Activated CD8-positive, alpha-beta memory T cell treated with anti-CD3 and anti-CD28 coated beads, Interleukin-2, amount 10 ng/mL, durations not matched to agents 7 days and 5 days (primary cell): ENCODE results near the gene PHF2. TPM values are rescaled to one million over a fixed set of nuclear protein-coding genes. Genes with fewer than 3 reads are reported as not detected.
A peak's percentile ranks its signal among the peaks of the same experiment; 100 is the strongest.

Experiments
- ATAC-seq: fragments of 150-1000 bp; cut with Tn5 transposase; one replicate; pipeline ENCODE4 v1.10.0; 2021; ENCODE audit warnings: moderate library complexity
- CTCF ChIA-PET: fragments of 350-600 bp; sonication (Branson Sonifier 250); formaldehyde crosslinking; loops from one replicate; lab custom pipeline; 2021; ENCODE audit warnings: antibody characterized with exemption; lab: Charles Lee
- DNase-seq: peaks from one replicate; pipeline ENCODE4 v3.0.0-alpha.2; 2020
- H3K27ac Mint-ChIP-seq: one replicate; pipeline ENCODE4 v1.8.0; 2021; ENCODE audit warnings: mild to moderate bottlenecking, mixed read lengths
- H3K27me3 Mint-ChIP-seq: one replicate; pipeline ENCODE4 v1.8.0; 2021; ENCODE audit warnings: mixed read lengths
- H3K36me3 Mint-ChIP-seq: one replicate; pipeline ENCODE4 v1.8.0; 2021; ENCODE audit warnings: mild to moderate bottlenecking, mixed read lengths
- H3K4me1 Mint-ChIP-seq: one replicate; pipeline ENCODE4 v1.8.0; 2021; ENCODE audit warnings: mixed read lengths
- H3K4me3 Mint-ChIP-seq: one replicate; pipeline ENCODE4 v1.8.0; 2021; ENCODE audit warnings: mild to moderate bottlenecking, moderate library complexity, mixed read lengths
- H3K9me3 Mint-ChIP-seq: one replicate; pipeline ENCODE4 v1.8.0; 2022; ENCODE audit warnings: low read depth, mixed read lengths
- total RNA-seq, 2 experiments: library from RNA; stranded (reverse); gene quantifications; one replicate each; pipeline ENCODE4 v1.2.3, GENCODE V29; 2021

Gene PHF2
- total RNA-seq, 2 experiments from 2014 or later, result 25.1 to 26.3 TPM

- CTCF ChIA-PET, result interaction anchor here (2.8 kb wide), 1 partner anchor 11 kb away, joined by 13 read pairs; no protein-coding TSS in a partner anchor
- no peaks in the 10 kb centered on the region for H3K27me3 Mint-ChIP-seq
- no peak for ATAC-seq
- DNase-seq, result no peak
- no peaks in the 10 kb centered on the region for H3K9me3 Mint-ChIP-seq
- H3K4me3 Mint-ChIP-seq, result no peak overlapping the region
- peaks cover 51% of the 10 kb centered on the region for H3K36me3 Mint-ChIP-seq
- H3K27ac Mint-ChIP-seq, result no peak overlapping the region
- H3K4me1 Mint-ChIP-seq, result no peaks in the 10 kb centered on the region
These were observed 21.0 kb upstream of the PHF2 start for GRCh38 chr9:93555370-93555769.

GRCh38 chr9:93557366-93558137 is 18.8 kb upstream of the PHF2 start:
- CTCF ChIA-PET, result interaction anchor here (2.8 kb wide), 1 partner anchor 9 kb away, joined by 13 read pairs; no protein-coding TSS in a partner anchor
- no peaks in the 10 kb centered on the region for H3K27me3 Mint-ChIP-seq
- no peaks in the 10 kb centered on the region for H3K4me1 Mint-ChIP-seq
- H3K4me3 Mint-ChIP-seq, result no peak overlapping the region
- peaks cover 48% of the 10 kb centered on the region for H3K36me3 Mint-ChIP-seq
- no peak overlapping the region for H3K27ac Mint-ChIP-seq
- ATAC-seq, result no peak
- no peaks in the 10 kb centered on the region for H3K9me3 Mint-ChIP-seq
- no peak for DNase-seq

- CTCF ChIA-PET, result interaction anchor here (2.2 kb wide), 1 partner anchor 105 kb away, joined by 6 read pairs; the partner anchor contains the start of gene FAM120AOS
- H3K27me3 Mint-ChIP-seq, result no peaks in the 10 kb centered on the region
These were observed 17.9 kb upstream of the PHF2 start for GRCh38 chr9:93558503-93558902.

GRCh38 chr9:93560991-93561390 is 15.4 kb upstream of the PHF2 start:
- no peak for DNase-seq
- CTCF ChIA-PET, result interaction anchor here (0.9 kb wide), 2 partner anchors 19 to 216 kb away, joined by 3 read pairs; no protein-coding TSS in a partner anchor
- Mint-ChIP-seq H3K9me3 (no peaks in the 10 kb centered on the region), H3K27me3 (no peaks in the 10 kb centered on the region), H3K4me1 (peaks cover 16% of the 10 kb centered on the region), H3K4me3 (no peak overlapping the region), H3K36me3 (peaks cover 58% of the 10 kb centered on the region), H3K27ac (no peak overlapping the region)
- no peak for ATAC-seq

More at GRCh38 chr9:93558503-93558902, 17.9 kb upstream of the PHF2 start:
- Mint-ChIP-seq H3K27ac (no peak overlapping the region), H3K4me1 (no peaks in the 10 kb centered on the region), H3K4me3 (no peak overlapping the region), H3K36me3 (peaks cover 48% of the 10 kb centered on the region), H3K9me3 (no peaks in the 10 kb centered on the region)
- ATAC-seq, result no peak
- DNase-seq, result no peak

GRCh38 chr9:93562157-93562556 is 14.2 kb upstream of the PHF2 start:
- ATAC-seq, result no peak
- Mint-ChIP-seq H3K27me3 (no peaks in the 10 kb centered on the region), H3K4me3 (no peak overlapping the region), H3K27ac (no peak overlapping the region), H3K36me3 (peaks cover 55% of the 10 kb centered on the region), H3K4me1 (peaks cover 22% of the 10 kb centered on the region), H3K9me3 (no peaks in the 10 kb centered on the region)
- DNase-seq, result no peak
- CTCF ChIA-PET, result no interaction called here

- ATAC-seq (no peak), DNase-seq (no peak)
- Mint-ChIP-seq H3K27ac (no peak overlapping the region), H3K4me3 (no peak overlapping the region), H3K36me3 (peaks cover 33% of the 10 kb centered on the region), H3K9me3 (no peaks in the 10 kb centered on the region), H3K27me3 (no peaks in the 10 kb centered on the region), H3K4me1 (peaks cover 28% of the 10 kb centered on the region)
- CTCF ChIA-PET, result interaction anchor here (0.8 to 2.1 kb wide), 9 partner anchors 9 to 894 kb away, joined by 3 to 31 read pairs (median 5); partner anchors contain the start of genes FAM120A, FAM120AOS and NINJ1
These were observed 11.3 kb upstream of the PHF2 start for GRCh38 chr9:93565089-93565488.

GRCh38 chr9:93566408-93567270 is 9.7 kb upstream of the PHF2 start:
- no peaks in the 10 kb centered on the region for H3K27me3 Mint-ChIP-seq
- DNase-seq, result peak; percentile 98
- CTCF ChIA-PET, result interaction anchor here (0.6 to 2.3 kb wide), 38 partner anchors 9 to 1062 kb away, joined by 3 to 31 read pairs (median 4); partner anchors contain the start of genes CARD19, FAM120A, FAM120AOS and NINJ1
- peaks cover 42% of the 10 kb centered on the region for H3K36me3 Mint-ChIP-seq
- H3K4me1 Mint-ChIP-seq, result peaks cover 28% of the 10 kb centered on the region
- peaks cover 4% of the 10 kb centered on the region for H3K9me3 Mint-ChIP-seq
- H3K4me3 Mint-ChIP-seq, result peak overlapping the region; percentile 78
- H3K27ac Mint-ChIP-seq, result peak overlapping the region; percentile 91
- ATAC-seq, result peak; percentile 98

- Mint-ChIP-seq H3K36me3 (peaks cover 35% of the 10 kb centered on the region), H3K4me3 (peak overlapping the region; percentile 78), H3K4me1 (peaks cover 28% of the 10 kb centered on the region), H3K27ac (peak overlapping the region; percentile 91), H3K9me3 (peaks cover 4% of the 10 kb centered on the region), H3K27me3 (no peaks in the 10 kb centered on the region)
- CTCF ChIA-PET, result interaction anchor here (1.0 to 2.3 kb wide), 13 partner anchors 8 to 552 kb away, joined by 3 to 31 read pairs (median 8); partner anchors contain the start of genes FAM120A, FAM120AOS and PHF2
- ATAC-seq (no peak), DNase-seq (peak; percentile 39)
These were observed 9.0 kb upstream of the PHF2 start for GRCh38 chr9:93567271-93567959.

GRCh38 chr9:93568169-93568568 is 8.2 kb upstream of the PHF2 start:
- peaks cover 31% of the 10 kb centered on the region for H3K36me3 Mint-ChIP-seq
- no peak overlapping the region for H3K27ac Mint-ChIP-seq
- DNase-seq, result peak; percentile 36
- CTCF ChIA-PET, result no interaction called here
- no peak overlapping the region for H3K4me3 Mint-ChIP-seq
- H3K9me3 Mint-ChIP-seq, result peaks cover 4% of the 10 kb centered on the region
- H3K27me3 Mint-ChIP-seq, result no peaks in the 10 kb centered on the region
- ATAC-seq, result no peak
- peaks cover 28% of the 10 kb centered on the region for H3K4me1 Mint-ChIP-seq

GRCh38 chr9:93569621-93570174 is 6.7 kb upstream of the PHF2 start:
- DNase-seq, result peak; percentile 22
- CTCF ChIA-PET, result interaction anchor here (1.5 kb wide), 1 partner anchor 19 kb away, joined by 4 read pairs; no protein-coding TSS in a partner anchor
- H3K27me3 Mint-ChIP-seq, result no peaks in the 10 kb centered on the region
- H3K36me3 Mint-ChIP-seq, result peaks cover 20% of the 10 kb centered on the region
- H3K4me3 Mint-ChIP-seq, result no peak overlapping the region
- H3K27ac Mint-ChIP-seq, result no peak overlapping the region
- peaks cover 4% of the 10 kb centered on the region for H3K9me3 Mint-ChIP-seq
- no peak for ATAC-seq
- peaks cover 24% of the 10 kb centered on the region for H3K4me1 Mint-ChIP-seq

GRCh38 chr9:93572221-93572620 is 4.2 kb upstream of the PHF2 start:
- H3K27me3 Mint-ChIP-seq, result no peaks in the 10 kb centered on the region
- no peak overlapping the region for H3K4me3 Mint-ChIP-seq
- H3K27ac Mint-ChIP-seq, result no peak overlapping the region
- DNase-seq (no peak), ATAC-seq (no peak)
- peaks cover 11% of the 10 kb centered on the region for H3K36me3 Mint-ChIP-seq
- CTCF ChIA-PET, result no interaction called here
- H3K4me1 Mint-ChIP-seq, result peaks cover 14% of the 10 kb centered on the region
- H3K9me3 Mint-ChIP-seq, result peaks cover 4% of the 10 kb centered on the region

GRCh38 chr9:93572636-93573515 is 3.5 kb upstream of the PHF2 start:
- peak; percentile 39 for DNase-seq
- H3K4me1 Mint-ChIP-seq, result peaks cover 13% of the 10 kb centered on the region
- no peak overlapping the region for H3K4me3 Mint-ChIP-seq
- CTCF ChIA-PET, result no interaction called here
- H3K9me3 Mint-ChIP-seq, result peaks cover 4% of the 10 kb centered on the region
- H3K36me3 Mint-ChIP-seq, result peaks cover 11% of the 10 kb centered on the region
- no peak overlapping the region for H3K27ac Mint-ChIP-seq
- no peaks in the 10 kb centered on the region for H3K27me3 Mint-ChIP-seq
- no peak for ATAC-seq
